ENCODE data around the gene SP6.

DNA sequence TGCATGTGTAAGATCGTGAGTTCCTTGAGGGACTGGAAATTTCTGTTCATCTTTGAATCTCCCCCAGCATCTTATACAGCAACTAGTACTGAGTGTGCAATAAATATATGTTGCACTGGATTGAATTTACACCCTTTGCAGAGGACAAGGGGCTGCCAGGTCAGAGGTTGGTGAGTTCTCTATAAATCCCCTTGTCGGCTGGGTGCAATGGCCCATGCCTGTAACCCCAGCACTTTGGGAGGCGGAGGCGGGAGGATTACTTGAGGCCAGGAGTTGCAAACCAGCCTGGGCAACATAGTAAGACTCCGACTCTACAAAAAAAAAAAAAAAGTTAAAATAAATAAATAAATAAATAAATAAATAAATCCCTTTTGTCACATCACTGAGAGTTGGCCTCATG lies 9.4 kb upstream of the SP6 start:
- TF ChIP-seq GABPA (IDR thresholded peaks at IDR 0.05; ENCODE audit: low read depth) (no peak), POLR2AphosphoS5 (IDR thresholded peaks at IDR 0.05; ENCODE audit: low read depth) (no peak), SPI1 (IDR thresholded peaks at IDR 0.05; ENCODE audit: borderline replicate concordance, low read depth) (no peak)
- TF ChIP-seq, protein P1, sequence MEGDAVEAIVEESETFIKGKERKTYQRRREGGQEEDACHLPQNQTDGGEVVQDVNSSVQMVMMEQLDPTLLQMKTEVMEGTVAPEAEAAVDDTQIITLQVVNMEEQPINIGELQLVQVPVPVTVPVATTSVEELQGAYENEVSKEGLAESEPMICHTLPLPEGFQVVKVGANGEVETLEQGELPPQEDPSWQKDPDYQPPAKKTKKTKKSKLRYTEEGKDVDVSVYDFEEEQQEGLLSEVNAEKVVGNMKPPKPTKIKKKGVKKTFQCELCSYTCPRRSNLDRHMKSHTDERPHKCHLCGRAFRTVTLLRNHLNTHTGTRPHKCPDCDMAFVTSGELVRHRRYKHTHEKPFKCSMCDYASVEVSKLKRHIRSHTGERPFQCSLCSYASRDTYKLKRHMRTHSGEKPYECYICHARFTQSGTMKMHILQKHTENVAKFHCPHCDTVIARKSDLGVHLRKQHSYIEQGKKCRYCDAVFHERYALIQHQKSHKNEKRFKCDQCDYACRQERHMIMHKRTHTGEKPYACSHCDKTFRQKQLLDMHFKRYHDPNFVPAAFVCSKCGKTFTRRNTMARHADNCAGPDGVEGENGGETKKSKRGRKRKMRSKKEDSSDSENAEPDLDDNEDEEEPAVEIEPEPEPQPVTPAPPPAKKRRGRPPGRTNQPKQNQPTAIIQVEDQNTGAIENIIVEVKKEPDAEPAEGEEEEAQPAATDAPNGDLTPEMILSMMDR (IDR thresholded peaks at IDR 0.05; ENCODE audit: insufficient read depth, low read length) = no peak
- TF ChIP-seq, protein P2, sequence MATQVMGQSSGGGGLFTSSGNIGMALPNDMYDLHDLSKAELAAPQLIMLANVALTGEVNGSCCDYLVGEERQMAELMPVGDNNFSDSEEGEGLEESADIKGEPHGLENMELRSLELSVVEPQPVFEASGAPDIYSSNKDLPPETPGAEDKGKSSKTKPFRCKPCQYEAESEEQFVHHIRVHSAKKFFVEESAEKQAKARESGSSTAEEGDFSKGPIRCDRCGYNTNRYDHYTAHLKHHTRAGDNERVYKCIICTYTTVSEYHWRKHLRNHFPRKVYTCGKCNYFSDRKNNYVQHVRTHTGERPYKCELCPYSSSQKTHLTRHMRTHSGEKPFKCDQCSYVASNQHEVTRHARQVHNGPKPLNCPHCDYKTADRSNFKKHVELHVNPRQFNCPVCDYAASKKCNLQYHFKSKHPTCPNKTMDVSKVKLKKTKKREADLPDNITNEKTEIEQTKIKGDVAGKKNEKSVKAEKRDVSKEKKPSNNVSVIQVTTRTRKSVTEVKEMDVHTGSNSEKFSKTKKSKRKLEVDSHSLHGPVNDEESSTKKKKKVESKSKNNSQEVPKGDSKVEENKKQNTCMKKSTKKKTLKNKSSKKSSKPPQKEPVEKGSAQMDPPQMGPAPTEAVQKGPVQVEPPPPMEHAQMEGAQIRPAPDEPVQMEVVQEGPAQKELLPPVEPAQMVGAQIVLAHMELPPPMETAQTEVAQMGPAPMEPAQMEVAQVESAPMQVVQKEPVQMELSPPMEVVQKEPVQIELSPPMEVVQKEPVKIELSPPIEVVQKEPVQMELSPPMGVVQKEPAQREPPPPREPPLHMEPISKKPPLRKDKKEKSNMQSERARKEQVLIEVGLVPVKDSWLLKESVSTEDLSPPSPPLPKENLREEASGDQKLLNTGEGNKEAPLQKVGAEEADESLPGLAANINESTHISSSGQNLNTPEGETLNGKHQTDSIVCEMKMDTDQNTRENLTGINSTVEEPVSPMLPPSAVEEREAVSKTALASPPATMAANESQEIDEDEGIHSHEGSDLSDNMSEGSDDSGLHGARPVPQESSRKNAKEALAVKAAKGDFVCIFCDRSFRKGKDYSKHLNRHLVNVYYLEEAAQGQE (IDR thresholded peaks at IDR 0.05; ENCODE audit: insufficient replicate concordance, low read depth) = no peak
